CD8-positive, alpha-beta memory T cell (primary cell): Measurements from ENCODE around the gene ATRN. TPM values are rescaled to one million over a fixed set of nuclear protein-coding genes. Genes with fewer than 3 reads are reported as not detected.
A peak's percentile ranks its signal among the peaks of the same experiment; 100 is the strongest.
"Not testable (repeated sequence)": the region's sequence is repeated elsewhere in the genome, so short reads cannot be mapped to it uniquely, and the experiment has no call there.

Source experiments
- CTCF ChIA-PET: fragments of 350-600 bp; sonication (Branson Sonifier 250); formaldehyde crosslinking; loops from one replicate; lab custom pipeline; 2021; ENCODE audit warnings: antibody characterized with exemption; lab: Charles Lee
- POLR2A ChIA-PET: fragments of 350-600 bp; sonication (Branson Sonifier 250); formaldehyde crosslinking; loops from one replicate; lab custom pipeline; 2021; ENCODE audit warnings: antibody characterized with exemption; lab: Charles Lee
- DNase-seq, 5 donors: peaks; one replicate each; pipeline versions ENCODE4 v3.0.0 to v3.0.0-alpha.2; 2020 to 2022; ENCODE audit warnings: mixed read lengths in 1 of 5
- H3K27ac ChIP-seq: one replicate; pipeline ENCODE4 v1.7.0; 2013; ENCODE audit warnings: low read depth, mild to moderate bottlenecking, low read length, moderate library complexity
- H3K27me3 ChIP-seq: 2 replicates; pipeline ENCODE4 v1.7.0; 2013; ENCODE audit warnings: low read length, mild to moderate bottlenecking; ENCODE audit not compliant: insufficient read depth, poor library complexity, severe bottlenecking
- H3K36me3 ChIP-seq: 2 replicates; pipeline ENCODE4 v1.7.0; 2013; ENCODE audit warnings: mild to moderate bottlenecking, low read length, moderate library complexity; ENCODE audit not compliant: insufficient read depth
- H3K4me1 ChIP-seq: 2 replicates; pipeline ENCODE4 v1.7.0; 2013; ENCODE audit warnings: mild to moderate bottlenecking, low read length, moderate library complexity; ENCODE audit not compliant: insufficient read depth
- H3K4me3 ChIP-seq: 2 replicates; pipeline ENCODE4 v1.7.0; 2013; ENCODE audit warnings: mild to moderate bottlenecking, low read length
- H3K9me3 ChIP-seq: 2 replicates; pipeline ENCODE4 v1.7.0; 2013; ENCODE audit warnings: mild to moderate bottlenecking, low read length
- H3K27ac Mint-ChIP-seq, 8 donors: one replicate each; pipeline ENCODE4 v1.8.0; 2020 to 2021; ENCODE audit warnings: mixed read lengths in 8 of 8, mild to moderate bottlenecking in 6 of 8, inconsistent platforms in 3 of 8, moderate library complexity in 3 of 8
- H3K27me3 Mint-ChIP-seq, 2 donors: one replicate each; pipeline ENCODE4 v1.8.0; 2020 to 2021; ENCODE audit warnings: mixed read lengths in 2 of 2, mild to moderate bottlenecking in 1 of 2, moderate library complexity in 1 of 2
- H3K36me3 Mint-ChIP-seq, 3 donors: one replicate each; pipeline ENCODE4 v1.8.0; 2020 to 2021; ENCODE audit warnings: mixed read lengths in 3 of 3, inconsistent platforms in 1 of 3, mild to moderate bottlenecking in 1 of 3
- H3K4me1 Mint-ChIP-seq, 3 donors: one replicate each; pipeline ENCODE4 v1.8.0; 2020 to 2021; ENCODE audit warnings: mixed read lengths in 3 of 3, inconsistent platforms in 1 of 3, mild to moderate bottlenecking in 1 of 3
- H3K4me3 Mint-ChIP-seq, 7 donors: one replicate each; pipeline ENCODE4 v1.8.0; 2020 to 2021; ENCODE audit warnings: mixed read lengths in 7 of 7, mild to moderate bottlenecking in 6 of 7, moderate library complexity in 4 of 7, inconsistent platforms in 2 of 7
- H3K9me3 Mint-ChIP-seq, 5 donors: one replicate each; pipeline ENCODE4 v1.8.0; 2020 to 2022; ENCODE audit warnings: mixed read lengths in 5 of 5, mild to moderate bottlenecking in 3 of 5, moderate library complexity in 2 of 5, inconsistent platforms in 1 of 5
- polyA plus RNA-seq: library from polyadenylated mRNA; unstranded; fragments of 300-500 nt; fragmentation: Illumina TruSeq; gene quantifications from one replicate; pipeline ENCODE4 v1.2.3, GENCODE V29; 2021
- total RNA-seq, 2 experiments: library from RNA; stranded (reverse); gene quantifications; one replicate each; pipeline ENCODE4 v1.2.3, GENCODE V29; 2021

The ATRN gene
- total and polyA plus RNA-seq, 3 experiments from 2014 or later = 9.4 to 11.2 (median 10.8) TPM

- H3K4me1 Mint-ChIP-seq = peaks cover 34 to 43% (median 37%) of the 10 kb centered on the region in 3 donors
- Histone ChIP-seq H3K4me1 (peaks cover 23% of the 10 kb centered on the region), H3K9me3 (no peaks in the 10 kb centered on the region), H3K36me3 (no peaks in the 10 kb centered on the region), H3K4me3 (peak overlapping the region; percentile 44), H3K27me3 (no peaks in the 10 kb centered on the region), H3K27ac (peak overlapping the region; percentile 74)
- ChIA-PET CTCF (no interaction called here), POLR2A (no interaction called here)
- H3K27ac Mint-ChIP-seq = peak overlapping the region in 7 of 8 donors; percentile 21 to 95 (median 90)
- DNase-seq = peak in 1 of 5 donors; percentile 5
- no peaks in the 10 kb centered on the region for H3K9me3 Mint-ChIP-seq
- H3K36me3 Mint-ChIP-seq = peaks cover 0 to 8% (median 0%) of the 10 kb centered on the region in 3 donors
- peaks cover 1 to 4% of the 10 kb centered on the region in 2 donors for H3K27me3 Mint-ChIP-seq
- peak overlapping the region; percentile 93 to 98 (median 95) for H3K4me3 Mint-ChIP-seq
These were observed 691 bp downstream of the ATRN start for GRCh38 chr20:3471397-3472021.

- peaks cover 34 to 43% (median 37%) of the 10 kb centered on the region in 3 donors for H3K4me1 Mint-ChIP-seq
- H3K27me3 ChIP-seq = no peaks in the 10 kb centered on the region
- peaks cover 0 to 8% (median 0%) of the 10 kb centered on the region in 3 donors for H3K36me3 Mint-ChIP-seq
- peaks cover 23% of the 10 kb centered on the region for H3K4me1 ChIP-seq
- no peaks in the 10 kb centered on the region for H3K9me3 ChIP-seq
- peak overlapping the region; percentile 44 for H3K4me3 ChIP-seq
- H3K36me3 ChIP-seq = no peaks in the 10 kb centered on the region
- peak overlapping the region in 6 of 8 donors; percentile 65 to 95 (median 91) for H3K27ac Mint-ChIP-seq
- peak overlapping the region; percentile 93 to 98 (median 95) for H3K4me3 Mint-ChIP-seq
- H3K27me3 Mint-ChIP-seq = no peaks in the 10 kb centered on the region
- no peaks in the 10 kb centered on the region for H3K9me3 Mint-ChIP-seq
- DNase-seq = no peak
- H3K27ac ChIP-seq = no peak overlapping the region
- ChIA-PET CTCF (no interaction called here), POLR2A (no interaction called here)
These were observed 1.3 kb downstream of the ATRN start for GRCh38 chr20:3472105-3472504.

- Histone ChIP-seq H3K4me3 (no peak overlapping the region), H3K27ac (no peak overlapping the region), H3K36me3 (no peaks in the 10 kb centered on the region), H3K4me1 (peaks cover 23% of the 10 kb centered on the region), H3K9me3 (no peaks in the 10 kb centered on the region), H3K27me3 (no peaks in the 10 kb centered on the region)
- H3K36me3 Mint-ChIP-seq = peaks cover 0 to 8% (median 1%) of the 10 kb centered on the region in 3 donors
- no peak for DNase-seq
- no peaks in the 10 kb centered on the region for H3K9me3 Mint-ChIP-seq
- peak overlapping the region in 5 of 8 donors; percentile 7 to 62 (median 30) for H3K27ac Mint-ChIP-seq
- POLR2A ChIA-PET = interaction anchor here (0.5 to 0.6 kb wide), 3 partner anchors 30 to 77 kb away, joined by 3 to 4 read pairs (median 3); no protein-coding TSS in a partner anchor
- H3K27me3 Mint-ChIP-seq = no peaks in the 10 kb centered on the region
- peak overlapping the region in 6 of 7 donors; percentile 8 to 95 (median 34) for H3K4me3 Mint-ChIP-seq
- H3K4me1 Mint-ChIP-seq = peaks cover 39 to 48% (median 39%) of the 10 kb centered on the region in 3 donors
- CTCF ChIA-PET = no interaction called here
These were observed 2.5 kb downstream of the ATRN start for GRCh38 chr20:3473324-3473723.

GRCh38 chr20:3473944-3474343 lies 3.1 kb downstream of the ATRN start:
- H3K4me1 ChIP-seq = peaks cover 23% of the 10 kb centered on the region
- no peak overlapping the region for H3K4me3 ChIP-seq
- Mint-ChIP-seq H3K4me3 (peak overlapping the region in 6 of 7 donors; percentile 23 to 95 (median 50)), H3K27ac (peak overlapping the region in 4 of 8 donors; percentile 27 to 71 (median 50)), H3K36me3 (peaks cover 0 to 9% (median 1%) of the 10 kb centered on the region in 3 donors), H3K9me3 (no peaks in the 10 kb centered on the region), H3K27me3 (no peaks in the 10 kb centered on the region), H3K4me1 (peaks cover 39 to 48% (median 39%) of the 10 kb centered on the region in 3 donors)
- H3K9me3 ChIP-seq = no peaks in the 10 kb centered on the region
- H3K27me3 ChIP-seq = no peaks in the 10 kb centered on the region
- DNase-seq = no peak
- H3K27ac ChIP-seq = no peak overlapping the region
- POLR2A ChIA-PET = interaction anchor here (0.6 kb wide), 1 partner anchor 77 kb away, joined by 4 read pairs; no protein-coding TSS in a partner anchor
- CTCF ChIA-PET = no interaction called here
- no peaks in the 10 kb centered on the region for H3K36me3 ChIP-seq

- H3K4me3 Mint-ChIP-seq, H3K36me3 ChIP-seq, H3K27me3 ChIP-seq, H3K27me3 Mint-ChIP-seq, H3K9me3 ChIP-seq, H3K4me3 ChIP-seq, CTCF ChIA-PET, DNase-seq, POLR2A ChIA-PET, H3K9me3 Mint-ChIP-seq, H3K36me3 Mint-ChIP-seq, H3K27ac ChIP-seq: not testable (repeated sequence)
- H3K27ac Mint-ChIP-seq = peak overlapping the region in 1 of 8 donors; percentile 28
- H3K4me1 ChIP-seq = peaks cover 11% of the 10 kb centered on the region
- peaks cover 33 to 49% (median 42%) of the 10 kb centered on the region in 3 donors for H3K4me1 Mint-ChIP-seq
These were observed 6.4 kb downstream of the ATRN start for GRCh38 chr20:3477003-3477860.

- Mint-ChIP-seq H3K9me3 (no peaks in the 10 kb centered on the region), H3K36me3 (peaks cover 0 to 4% (median 1%) of the 10 kb centered on the region in 3 donors), H3K4me1 (peaks cover 29 to 49% (median 42%) of the 10 kb centered on the region in 3 donors), H3K4me3 (peak overlapping the region in 1 of 7 donors; percentile 5), H3K27me3 (no peaks in the 10 kb centered on the region), H3K27ac (peak overlapping the region in 2 of 8 donors; percentile 28 to 58)
- no peaks in the 10 kb centered on the region for H3K9me3 ChIP-seq
- CTCF ChIA-PET = no interaction called here
- H3K4me3 ChIP-seq = no peak overlapping the region
- H3K27me3 ChIP-seq = no peaks in the 10 kb centered on the region
- POLR2A ChIA-PET = no interaction called here
- no peak overlapping the region for H3K27ac ChIP-seq
- H3K4me1 ChIP-seq = peaks cover 3% of the 10 kb centered on the region
- H3K36me3 ChIP-seq = no peaks in the 10 kb centered on the region
- no peak for DNase-seq
These were observed 7.2 kb downstream of the ATRN start for GRCh38 chr20:3477861-3478544.

- Histone ChIP-seq H3K36me3 (no peaks in the 10 kb centered on the region), H3K9me3 (no peaks in the 10 kb centered on the region), H3K4me3 (no peak overlapping the region), H3K4me1 (no peaks in the 10 kb centered on the region), H3K27me3 (no peaks in the 10 kb centered on the region), H3K27ac (no peak overlapping the region)
- Mint-ChIP-seq H3K4me1 (peaks cover 18 to 47% (median 34%) of the 10 kb centered on the region in 3 donors), H3K9me3 (no peaks in the 10 kb centered on the region), H3K27me3 (no peaks in the 10 kb centered on the region), H3K36me3 (peaks cover 0 to 4% (median 1%) of the 10 kb centered on the region in 3 donors), H3K27ac (no peak overlapping the region), H3K4me3 (no peak overlapping the region)
- CTCF ChIA-PET = no interaction called here
- no peak for DNase-seq
- POLR2A ChIA-PET = no interaction called here
These were observed 8.2 kb downstream of the ATRN start for GRCh38 chr20:3479025-3479424.
